DND-41 (cell line): ENCODE results near the gene RALGAPA2.

ENCODE experiments used
- ATAC-seq: fragments of 200-7000 bp; cut with Tn5 transposase; 3 replicates; pipeline ENCODE4 v1.9.1; 2021; ENCODE audit warnings: low read depth; ENCODE audit not compliant: insufficient read depth
- DNase-seq: peaks from one replicate; pipeline ENCODE4 v3.0.0-alpha.2; 2020
- H2AFZ ChIP-seq: 2 replicates; pipeline ENCODE4 v1.6.0; 2012; ENCODE audit warnings: low read depth, low read length
- H3K27ac ChIP-seq: 2 replicates; pipeline ENCODE4 v1.5.1; 2012; ENCODE audit warnings: low read length, inconsistent platforms
- H3K27me3 ChIP-seq: fragments of 200-600 bp; sonication (generic); 2 replicates; pipeline ENCODE4 v1.6.0; 2012; ENCODE audit warnings: low read length, mild to moderate bottlenecking, inconsistent platforms; ENCODE audit not compliant: insufficient read depth, poor library complexity
- H3K36me3 ChIP-seq: 2 replicates; pipeline ENCODE4 v1.5.1; 2012; ENCODE audit warnings: low read length, inconsistent platforms; ENCODE audit not compliant: insufficient read depth
- H3K4me1 ChIP-seq: 2 replicates; pipeline ENCODE4 v1.5.1; 2012; ENCODE audit warnings: mild to moderate bottlenecking, low read length; ENCODE audit not compliant: insufficient read depth
- H3K4me2 ChIP-seq: 2 replicates; pipeline ENCODE4 v1.6.0; 2012; ENCODE audit warnings: mild to moderate bottlenecking, moderate library complexity, low read length, inconsistent platforms; ENCODE audit not compliant: insufficient read depth
- H3K4me3 ChIP-seq, 2 experiments: fragments of 200-600 bp in 1 of 2; shearing (Covaris generic) in 1 of 2; 2 replicates each; pipeline ENCODE4 v1.5.1; 2012 to 2016; ENCODE audit warnings: inconsistent platforms in 2 of 2, low read length in 2 of 2, mild to moderate bottlenecking in 2 of 2, low read depth in 1 of 2, moderate library complexity in 1 of 2
- H3K79me2 ChIP-seq: 2 replicates; pipeline ENCODE4 v1.6.0; 2012; ENCODE audit warnings: low read length, inconsistent platforms; ENCODE audit not compliant: insufficient read depth
- H3K9ac ChIP-seq: 2 replicates; pipeline ENCODE4 v1.6.0; 2012; ENCODE audit warnings: low read depth, mild to moderate bottlenecking, inconsistent platforms, low read length, moderate library complexity
- H3K9me3 ChIP-seq: 2 replicates; pipeline ENCODE4 v1.5.1; 2012; ENCODE audit warnings: low read length, moderate library complexity, mild to moderate bottlenecking, inconsistent platforms; ENCODE audit not compliant: insufficient read depth, severe bottlenecking
- H4K20me1 ChIP-seq: 2 replicates; pipeline ENCODE4 v1.6.0; 2012; ENCODE audit warnings: low read length; ENCODE audit not compliant: insufficient read depth
- EZH2 ChIP-seq: IDR thresholded peaks from 3 replicates; pipeline ENCODE4 v1.6.1; 2012; ENCODE audit warnings: borderline replicate concordance, low read depth, mild to moderate bottlenecking, moderate library complexity, low read length, inconsistent platforms; ENCODE audit not compliant: severe bottlenecking
- TF ChIP-seq, protein P1 (sequence below): IDR thresholded peaks from 2 replicates; pipeline ENCODE4 v1.5.1; 2012; ENCODE audit warnings: borderline replicate concordance, low read length, moderate library complexity, mild to moderate bottlenecking; ENCODE audit not compliant: poor library complexity, severe bottlenecking; ENCODE audit errors: extremely low read depth

RALGAPA2 gene

DNA sequence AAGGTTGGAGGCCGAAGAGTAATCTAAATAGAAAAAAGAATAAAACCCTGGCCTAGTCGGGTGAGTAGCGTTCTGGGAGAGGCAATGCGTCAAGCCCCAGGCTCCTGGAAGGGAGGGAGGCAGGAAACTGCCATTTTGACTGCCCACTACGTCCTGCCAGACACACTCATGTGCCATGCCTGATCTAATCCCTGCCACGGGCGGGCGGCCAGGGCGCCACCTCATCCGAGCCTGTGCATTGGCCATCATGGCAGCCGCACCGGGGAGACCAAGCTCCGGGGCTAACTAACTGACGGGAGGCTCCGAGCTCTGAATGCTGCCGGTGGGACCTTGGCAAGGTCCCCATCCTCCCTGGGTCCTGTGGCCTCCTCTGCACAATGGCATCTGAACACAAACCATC lies 275.8 kb downstream of the RALGAPA2 start:
- DNase-seq, result no peak

DNA sequence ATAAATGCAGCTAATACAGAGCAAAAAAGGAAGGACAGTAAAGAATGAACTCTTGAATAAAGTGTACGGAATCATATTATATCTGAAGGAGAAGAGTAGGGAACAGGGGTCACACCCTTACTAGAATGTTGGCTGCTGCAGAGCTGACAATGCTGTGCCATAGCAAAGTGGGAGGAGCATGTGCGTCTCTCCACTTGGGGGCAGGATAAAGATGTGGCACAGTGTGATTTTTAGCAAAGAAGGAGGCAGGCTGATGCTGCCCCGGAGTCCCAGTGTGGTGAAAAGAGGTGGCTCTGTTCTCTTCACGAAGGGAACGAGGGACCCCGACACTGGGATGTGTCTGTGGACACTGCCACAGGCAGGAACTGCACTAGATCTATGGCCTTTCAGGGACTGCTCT lies 277.0 kb downstream of the RALGAPA2 start:
- DNase-seq, result no peak
- H3K27ac ChIP-seq, result no peak overlapping the region
- no peaks in the 10 kb centered on the region for H3K27me3 ChIP-seq
- no peaks in the 10 kb centered on the region for H3K36me3 ChIP-seq
- no peak overlapping the region for H3K4me2 ChIP-seq
- no peak overlapping the region for H3K9ac ChIP-seq
- H3K79me2 ChIP-seq, result no peaks in the 10 kb centered on the region
- no peak overlapping the region for H2AFZ ChIP-seq
- H3K9me3 ChIP-seq, result no peaks in the 10 kb centered on the region
- ATAC-seq, result no peak
- no peak overlapping the region for H3K4me3 ChIP-seq
- TF ChIP-seq, protein P1, sequence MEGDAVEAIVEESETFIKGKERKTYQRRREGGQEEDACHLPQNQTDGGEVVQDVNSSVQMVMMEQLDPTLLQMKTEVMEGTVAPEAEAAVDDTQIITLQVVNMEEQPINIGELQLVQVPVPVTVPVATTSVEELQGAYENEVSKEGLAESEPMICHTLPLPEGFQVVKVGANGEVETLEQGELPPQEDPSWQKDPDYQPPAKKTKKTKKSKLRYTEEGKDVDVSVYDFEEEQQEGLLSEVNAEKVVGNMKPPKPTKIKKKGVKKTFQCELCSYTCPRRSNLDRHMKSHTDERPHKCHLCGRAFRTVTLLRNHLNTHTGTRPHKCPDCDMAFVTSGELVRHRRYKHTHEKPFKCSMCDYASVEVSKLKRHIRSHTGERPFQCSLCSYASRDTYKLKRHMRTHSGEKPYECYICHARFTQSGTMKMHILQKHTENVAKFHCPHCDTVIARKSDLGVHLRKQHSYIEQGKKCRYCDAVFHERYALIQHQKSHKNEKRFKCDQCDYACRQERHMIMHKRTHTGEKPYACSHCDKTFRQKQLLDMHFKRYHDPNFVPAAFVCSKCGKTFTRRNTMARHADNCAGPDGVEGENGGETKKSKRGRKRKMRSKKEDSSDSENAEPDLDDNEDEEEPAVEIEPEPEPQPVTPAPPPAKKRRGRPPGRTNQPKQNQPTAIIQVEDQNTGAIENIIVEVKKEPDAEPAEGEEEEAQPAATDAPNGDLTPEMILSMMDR, result peak; percentile 19
- TF ChIP-seq EZH2, result no peak
- no peaks in the 10 kb centered on the region for H3K4me1 ChIP-seq
- no peaks in the 10 kb centered on the region for H4K20me1 ChIP-seq

More for the DNA sequence above, 275.8 kb downstream of the RALGAPA2 start:
- Histone ChIP-seq H3K27me3 (no peaks in the 10 kb centered on the region), H3K4me3 (no peak overlapping the region), H3K9me3 (no peaks in the 10 kb centered on the region), H3K27ac (no peak overlapping the region), H3K36me3 (no peaks in the 10 kb centered on the region), H3K79me2 (no peaks in the 10 kb centered on the region), H4K20me1 (no peaks in the 10 kb centered on the region), H3K4me1 (no peaks in the 10 kb centered on the region), H2AFZ (no peak overlapping the region), H3K4me2 (no peak overlapping the region), H3K9ac (no peak overlapping the region)
- no peak for ATAC-seq
- TF ChIP-seq, protein P1, result no peak
- no peak for TF ChIP-seq EZH2

DNA sequence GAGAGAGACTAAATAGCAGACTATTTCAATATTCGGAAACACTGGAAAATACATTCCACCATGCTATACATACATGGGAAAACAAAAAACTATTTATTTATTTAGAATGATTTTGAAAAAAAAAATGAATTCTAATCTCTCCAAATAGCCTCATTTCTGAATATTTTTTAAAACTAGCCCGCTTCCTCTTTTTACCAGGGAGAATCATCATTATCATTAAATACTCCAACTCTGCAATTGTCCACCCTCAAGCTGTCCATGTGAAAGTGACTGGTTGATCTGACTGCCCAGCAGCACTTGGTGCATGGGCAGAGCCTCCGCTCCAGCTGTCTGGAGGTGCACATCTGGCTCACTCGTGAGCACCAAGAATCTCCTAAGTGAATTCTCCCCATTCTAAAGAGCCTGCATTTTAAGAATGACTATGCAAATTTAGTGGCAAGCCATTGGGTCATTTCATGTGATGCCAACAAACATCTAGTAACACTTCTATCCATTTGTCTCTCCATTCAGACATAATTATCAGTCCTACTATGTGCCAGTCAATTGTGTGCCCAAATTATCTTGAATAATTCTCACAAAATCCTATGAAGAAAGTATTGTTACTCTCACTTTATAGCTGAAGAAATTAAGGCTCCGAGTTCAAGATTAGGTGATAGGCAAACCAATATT lies 279.7 kb downstream of the RALGAPA2 start:
- DNase-seq (no peak), ATAC-seq (no peak)
- no peaks in the 10 kb centered on the region for H3K36me3 ChIP-seq
- H3K4me3 ChIP-seq, result no peak overlapping the region
- H2AFZ ChIP-seq, result no peak overlapping the region
- no peak overlapping the region for H3K27ac ChIP-seq
- H3K4me2 ChIP-seq, result no peak overlapping the region
- H3K27me3 ChIP-seq, result no peaks in the 10 kb centered on the region
- TF ChIP-seq EZH2, result no peak
- TF ChIP-seq, protein P1, result no peak
- no peaks in the 10 kb centered on the region for H3K4me1 ChIP-seq
- H3K9ac ChIP-seq, result no peak overlapping the region
- H4K20me1 ChIP-seq, result no peaks in the 10 kb centered on the region
- H3K79me2 ChIP-seq, result no peaks in the 10 kb centered on the region
- H3K9me3 ChIP-seq, result no peaks in the 10 kb centered on the region

DNA sequence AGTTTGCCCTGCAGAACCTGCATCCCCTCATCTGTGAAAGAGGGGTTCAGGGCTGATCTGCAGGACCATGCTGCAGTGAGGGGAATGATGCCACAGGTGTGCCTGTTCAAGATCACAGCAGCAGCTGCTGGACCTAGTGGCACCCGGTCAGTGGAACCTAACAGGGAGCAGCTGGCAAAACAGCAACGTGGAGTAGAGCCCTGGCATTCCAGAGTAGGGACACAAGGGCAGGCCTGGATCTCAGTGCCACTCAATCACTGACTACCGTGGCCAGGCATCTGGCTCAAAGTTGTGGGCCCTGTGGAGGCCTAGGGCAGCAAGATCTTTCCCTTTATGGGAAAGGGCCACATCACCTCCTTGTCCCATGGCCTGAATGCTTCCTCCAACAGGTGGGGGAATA lies 282.4 kb downstream of the RALGAPA2 start:
- Histone ChIP-seq H4K20me1 (no peaks in the 10 kb centered on the region), H3K79me2 (no peaks in the 10 kb centered on the region), H3K9me3 (no peaks in the 10 kb centered on the region), H2AFZ (no peak overlapping the region), H3K4me1 (no peaks in the 10 kb centered on the region), H3K9ac (no peak overlapping the region), H3K4me2 (no peak overlapping the region), H3K36me3 (no peaks in the 10 kb centered on the region), H3K4me3 (no peak overlapping the region), H3K27me3 (no peaks in the 10 kb centered on the region), H3K27ac (no peak overlapping the region)
- no peak for TF ChIP-seq EZH2
- TF ChIP-seq, protein P1, result no peak
- DNase-seq (no peak), ATAC-seq (no peak)
